Esophagus squamous epithelium (tissue), 5 donors: ENCODE results near the gene RGL1. TPM values are rescaled to one million over a fixed set of nuclear protein-coding genes. Genes with fewer than 3 reads are reported as not detected.
A peak's percentile ranks its signal among the peaks of the same experiment; 100 is the strongest.

Source experiments
- DNase-seq: peaks from one replicate; lab custom pipeline; 2025; lab: John Stamatoyannopoulos, UW
- H3K27ac ChIP-seq, 4 donors: fragments of 200-600 bp; sonication (generic); one replicate each; pipeline ENCODE4 v1.5.1; 2016 to 2019; ENCODE audit warnings: mild to moderate bottlenecking in 1 of 4
- H3K27me3 ChIP-seq, 4 donors: fragments of 200-600 bp; sonication (generic); 1 replicate in 3 of 4; 2 replicates in 1 of 4; pipeline versions ENCODE4 v1.5.1 to v1.6.0; 2017 to 2021; ENCODE audit warnings: antibody characterized with exemption in 1 of 4
- H3K36me3 ChIP-seq, 3 donors: fragments of 200-600 bp; sonication (generic); one replicate each; pipeline ENCODE4 v1.5.1; 2016 to 2019
- H3K4me1 ChIP-seq, 3 donors: fragments of 200-600 bp; sonication (generic); one replicate each; pipeline ENCODE4 v1.5.1; 2017 to 2019
- H3K4me3 ChIP-seq, 4 donors: fragments of 200-600 bp; sonication (generic); 1 replicate in 3 of 4; 2 replicates in 1 of 4; pipeline ENCODE4 v1.5.1; 2016 to 2019; ENCODE audit warnings: mild to moderate bottlenecking in 2 of 4, moderate library complexity in 1 of 4
- H3K9me3 ChIP-seq, 3 donors: fragments of 200-600 bp; sonication (generic); one replicate each; pipeline ENCODE4 v1.5.1; 2016 to 2019
- POLR2A ChIP-seq, 4 donors: fragments of 450-650 bp; IDR thresholded peaks; one replicate each; pipeline ENCODE4 v1.6.1; 2017; ENCODE audit warnings: antibody characterized with exemption in 4 of 4, mild to moderate bottlenecking in 4 of 4, moderate library complexity in 3 of 4
- WGBS, 2 donors: methylation state at CpG; one replicate each; pipeline ENCODE4 v1.1.5; 2018; 5-methylcytosine and 5-hydroxymethylcytosine counted together
- intact Hi-C: fragments of 100-400 bp; cut with DNase I; formaldehyde crosslinking; loops from one replicate; pipeline ENCODE4 v1.15.0; 2022
- total RNA-seq, 4 donors: library from RNA; depleted of rRNA; stranded (reverse); fragments of >200 nt; gene quantifications; one replicate each; pipeline ENCODE4 v1.1.0, GENCODE V29; 2016
- TF ChIP-seq, protein P1 (sequence below), 6 experiments: fragments of 450-650 bp in 4 of 6; fragments of 200-600 bp in 2 of 6; sonication (generic) in 2 of 6; IDR thresholded peaks; one replicate each; pipeline ENCODE4 v1.5.1; 2016 to 2019; ENCODE audit warnings: antibody characterized with exemption in 6 of 6, mild to moderate bottlenecking in 4 of 6, moderate library complexity in 4 of 6
- donor health status: DM: yes; HTN: yes; CAD: no.

Gene RGL1
- total RNA-seq, 4 donors from 2014 or later, result 2.3 to 16.0 (median 5.7) TPM

DNA sequence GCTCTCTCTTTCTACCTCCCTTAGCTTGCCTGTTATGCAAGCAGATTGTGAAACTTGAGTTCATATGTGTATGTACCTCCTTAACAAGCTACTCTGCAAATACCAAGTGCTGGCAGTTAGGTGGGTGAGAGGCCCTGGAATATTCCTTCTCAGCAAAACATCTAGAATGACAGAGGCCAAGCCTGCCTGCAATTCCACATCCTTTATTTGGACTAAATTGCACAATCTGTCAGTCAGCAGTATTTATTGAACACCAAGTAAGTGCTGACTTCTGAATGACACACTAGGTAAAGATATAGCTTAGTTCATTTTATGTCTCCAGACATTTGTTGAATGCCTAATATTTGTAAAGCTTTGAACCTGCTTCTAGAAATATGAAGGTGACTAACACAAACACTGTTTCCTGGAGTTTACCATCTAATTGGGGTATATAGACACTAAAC, 87.5 kb downstream of the RGL1 start:
- H3K27ac ChIP-seq, result no peak overlapping the region
- no peak overlapping the region for H3K4me3 ChIP-seq
- H3K9me3 ChIP-seq, result no peaks in the 10 kb centered on the region
- H3K36me3 ChIP-seq, result peaks cover 0 to 52% (median 0%) of the 10 kb centered on the region in 3 donors
- H3K4me1 ChIP-seq, result peaks cover 0 to 13% (median 0%) of the 10 kb centered on the region in 3 donors
- TF ChIP-seq POLR2A (IDR thresholded peaks at IDR 0.05), result no peak
- TF ChIP-seq, protein P1, sequence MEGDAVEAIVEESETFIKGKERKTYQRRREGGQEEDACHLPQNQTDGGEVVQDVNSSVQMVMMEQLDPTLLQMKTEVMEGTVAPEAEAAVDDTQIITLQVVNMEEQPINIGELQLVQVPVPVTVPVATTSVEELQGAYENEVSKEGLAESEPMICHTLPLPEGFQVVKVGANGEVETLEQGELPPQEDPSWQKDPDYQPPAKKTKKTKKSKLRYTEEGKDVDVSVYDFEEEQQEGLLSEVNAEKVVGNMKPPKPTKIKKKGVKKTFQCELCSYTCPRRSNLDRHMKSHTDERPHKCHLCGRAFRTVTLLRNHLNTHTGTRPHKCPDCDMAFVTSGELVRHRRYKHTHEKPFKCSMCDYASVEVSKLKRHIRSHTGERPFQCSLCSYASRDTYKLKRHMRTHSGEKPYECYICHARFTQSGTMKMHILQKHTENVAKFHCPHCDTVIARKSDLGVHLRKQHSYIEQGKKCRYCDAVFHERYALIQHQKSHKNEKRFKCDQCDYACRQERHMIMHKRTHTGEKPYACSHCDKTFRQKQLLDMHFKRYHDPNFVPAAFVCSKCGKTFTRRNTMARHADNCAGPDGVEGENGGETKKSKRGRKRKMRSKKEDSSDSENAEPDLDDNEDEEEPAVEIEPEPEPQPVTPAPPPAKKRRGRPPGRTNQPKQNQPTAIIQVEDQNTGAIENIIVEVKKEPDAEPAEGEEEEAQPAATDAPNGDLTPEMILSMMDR (IDR thresholded peaks at IDR 0.05), result no peak
- intact Hi-C loops, result no loop called here
- H3K27me3 ChIP-seq, result no peaks in the 10 kb centered on the region
- DNase-seq, result no peak

DNA sequence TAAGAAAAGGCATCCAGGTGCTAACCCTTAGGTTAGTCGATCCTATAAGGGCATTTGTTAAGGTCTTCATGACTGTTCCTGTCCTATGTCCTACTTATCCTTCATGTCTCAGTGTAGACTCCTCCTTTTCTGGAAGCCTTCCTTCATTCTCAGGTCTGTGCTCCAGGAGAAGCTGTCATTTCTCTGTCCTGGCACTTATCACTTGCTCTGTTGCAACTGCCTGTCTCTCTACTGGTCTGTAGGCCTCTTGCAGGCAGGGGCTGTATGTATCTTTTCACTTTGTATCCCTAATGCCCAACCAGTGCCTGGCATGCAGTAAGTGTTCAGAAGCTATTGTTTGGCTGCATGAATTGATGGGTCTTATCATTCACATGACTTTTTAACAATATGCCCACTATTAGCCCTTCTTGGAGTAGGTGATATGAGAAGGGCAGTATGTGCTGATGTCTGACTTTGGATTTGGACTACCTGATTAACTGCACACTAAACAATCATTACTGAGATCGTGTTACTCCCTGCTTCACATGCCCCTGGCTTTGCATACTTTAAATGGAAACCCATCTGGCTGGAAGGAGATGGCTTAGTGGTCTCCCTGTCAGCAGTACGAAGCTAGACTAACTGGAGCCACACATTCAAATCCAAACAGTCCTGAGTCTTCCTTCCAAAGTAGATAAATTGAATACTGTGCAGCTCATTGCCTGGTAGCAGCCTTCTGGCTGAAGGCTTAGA, 88.8 kb downstream of the RGL1 start:
- Histone ChIP-seq H3K36me3 (peaks cover 0 to 65% (median 0%) of the 10 kb centered on the region in 3 donors), H3K4me1 (peaks cover 0 to 10% (median 0%) of the 10 kb centered on the region in 3 donors), H3K9me3 (no peaks in the 10 kb centered on the region), H3K27ac (no peak overlapping the region), H3K4me3 (no peak overlapping the region), H3K27me3 (no peaks in the 10 kb centered on the region)
- 83 to 92% methylated on average over 3 of the region's 3 CpGs for WGBS, 2 donors
- intact Hi-C loops, result no loop called here
- DNase-seq, result no peak
- TF ChIP-seq, protein P1 (IDR thresholded peaks at IDR 0.05), result no peak
- TF ChIP-seq POLR2A (IDR thresholded peaks at IDR 0.05), result no peak

DNA sequence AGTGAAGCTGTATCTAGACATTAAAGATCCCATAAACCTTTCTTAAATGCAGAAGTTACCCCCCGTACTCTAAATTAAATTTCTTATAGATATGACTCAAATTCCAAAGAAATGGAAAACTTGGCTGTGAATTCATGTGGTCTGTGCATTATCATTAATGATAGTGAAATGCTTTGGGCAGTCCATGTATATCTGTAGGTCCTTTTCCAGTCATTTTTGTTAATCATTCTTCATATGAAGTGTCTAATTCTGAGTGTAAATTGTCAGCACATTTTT, 89.3 kb downstream of the RGL1 start:
- TF ChIP-seq POLR2A (IDR thresholded peaks at IDR 0.05), result no peak
- TF ChIP-seq, protein P1 (IDR thresholded peaks at IDR 0.05), result no peak
- Histone ChIP-seq H3K4me1 (peaks cover 0 to 5% (median 0%) of the 10 kb centered on the region in 3 donors), H3K9me3 (no peaks in the 10 kb centered on the region), H3K27me3 (no peaks in the 10 kb centered on the region), H3K36me3 (peaks cover 0 to 69% (median 0%) of the 10 kb centered on the region in 3 donors), H3K27ac (no peak overlapping the region), H3K4me3 (no peak overlapping the region)
- intact Hi-C loops, result no loop called here
- WGBS, 2 donors, result 88 to 94% methylated on average over 1 of the region's 1 CpG
- no peak for DNase-seq

DNA sequence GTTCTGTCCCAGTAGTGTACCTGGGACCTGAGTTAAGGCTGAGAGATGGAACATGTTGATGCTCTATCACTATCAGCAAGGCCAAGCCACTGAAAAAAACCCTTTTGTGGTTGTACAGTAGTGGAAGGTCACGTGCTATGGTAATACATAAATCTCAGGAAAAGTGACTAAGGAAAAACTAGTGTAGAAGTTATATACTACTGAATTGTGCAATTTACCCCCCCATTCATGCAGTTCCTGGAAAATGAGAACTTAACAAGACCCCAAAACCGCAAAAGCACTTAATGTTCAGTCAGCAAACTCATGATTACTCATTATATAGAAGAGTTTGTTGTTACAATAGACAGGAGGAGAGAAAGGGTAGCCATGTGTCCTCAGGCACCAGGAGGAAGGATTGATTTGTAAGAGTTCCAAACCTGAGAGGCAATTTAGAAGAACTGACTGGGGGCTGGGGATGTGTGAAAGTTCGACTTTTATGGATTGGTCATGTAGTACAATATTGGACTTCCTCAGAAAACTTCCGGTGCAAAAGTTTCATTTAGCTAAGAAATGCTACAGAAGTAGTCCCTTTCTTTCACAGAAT, 91.6 kb downstream of the RGL1 start:
- peaks cover 0 to 80% (median 0%) of the 10 kb centered on the region in 3 donors for H3K36me3 ChIP-seq
- H3K9me3 ChIP-seq, result no peaks in the 10 kb centered on the region
- no peak for DNase-seq
- no peak overlapping the region for H3K4me3 ChIP-seq
- intact Hi-C loops, result no loop called here
- TF ChIP-seq, protein P1 (IDR thresholded peaks at IDR 0.05), result no peak
- TF ChIP-seq POLR2A (IDR thresholded peaks at IDR 0.05), result no peak
- no peaks in the 10 kb centered on the region for H3K4me1 ChIP-seq
- 75 to 80% methylated on average over 4 of the region's 4 CpGs for WGBS, 2 donors
- peak overlapping the region in 1 of 4 donors; percentile 4 for H3K27ac ChIP-seq
- no peaks in the 10 kb centered on the region for H3K27me3 ChIP-seq

DNA sequence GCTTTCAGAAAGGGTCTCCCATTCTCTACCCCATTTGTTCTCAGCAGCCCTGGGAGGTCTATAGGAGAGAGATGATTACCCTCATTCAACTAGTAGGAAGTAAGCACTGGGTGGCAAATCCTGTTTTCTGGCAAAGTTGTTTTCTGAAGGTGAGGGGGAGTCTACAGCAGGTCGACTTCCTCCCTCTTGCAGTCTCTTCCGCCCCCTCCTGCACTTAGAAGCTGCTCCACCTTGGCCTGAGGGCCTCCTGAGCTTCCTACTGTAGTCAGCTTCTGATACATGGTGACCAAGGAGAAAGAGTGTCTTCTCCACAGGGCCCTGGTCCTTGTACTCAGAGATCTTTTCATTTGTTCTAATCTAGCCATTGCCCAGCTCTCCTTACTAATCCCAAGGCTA, 93.1 kb downstream of the RGL1 start:
- Histone ChIP-seq H3K36me3 (peaks cover 0 to 75% (median 0%) of the 10 kb centered on the region in 3 donors), H3K4me3 (no peak overlapping the region), H3K4me1 (no peaks in the 10 kb centered on the region), H3K9me3 (no peaks in the 10 kb centered on the region), H3K27ac (peak overlapping the region in 1 of 4 donors; percentile 7), H3K27me3 (no peaks in the 10 kb centered on the region)
- DNase-seq, result no peak
- WGBS, 2 donors, result 67 to 75% methylated on average over 2 of the region's 2 CpGs
- TF ChIP-seq POLR2A (IDR thresholded peaks at IDR 0.05), result no peak
- TF ChIP-seq, protein P1 (IDR thresholded peaks at IDR 0.05), result no peak
- intact Hi-C loops, result no loop called here
